Nephron progenitor cell (in vitro differentiated cells): Measurements from ENCODE around the gene TMEM169.

Source experiments
- DNase-seq: peaks from one replicate; pipeline ENCODE4 v3.0.0; 2021
- H3K27ac Mint-ChIP-seq: 2 replicates; pipeline ENCODE4 v1.8.0; 2021; ENCODE audit warnings: mild to moderate bottlenecking, moderate library complexity, mixed read lengths
- H3K27me3 Mint-ChIP-seq: 2 replicates; pipeline ENCODE4 v1.8.0; 2021; ENCODE audit warnings: mild to moderate bottlenecking, low read depth, mixed read lengths; ENCODE audit not compliant: poor library complexity
- H3K36me3 Mint-ChIP-seq: 2 replicates; pipeline ENCODE4 v1.8.0; 2021; ENCODE audit warnings: low read depth, mixed read lengths
- H3K4me1 Mint-ChIP-seq: 2 replicates; pipeline ENCODE4 v1.8.0; 2021; ENCODE audit warnings: mixed read lengths
- H3K4me3 Mint-ChIP-seq: 2 replicates; pipeline ENCODE4 v1.8.0; 2021; ENCODE audit warnings: mild to moderate bottlenecking, moderate library complexity, mixed read lengths
- H3K9me3 Mint-ChIP-seq: 2 replicates; pipeline ENCODE4 v1.8.0; 2021; ENCODE audit warnings: mild to moderate bottlenecking, moderate library complexity, mixed read lengths
- CTCF ChIP-seq: fragments of 200-600 bp; sonication (generic); IDR thresholded peaks from 2 replicates; pipeline ENCODE4 v1.5.0; 2021; ENCODE audit warnings: antibody characterized with exemption

Gene TMEM169

GRCh38 chr2:216052420-216052819, 29.3 kb upstream of the TMEM169 start:
- H3K36me3 Mint-ChIP-seq, result peaks cover 32% of the 10 kb centered on the region
- no peak overlapping the region for H3K4me3 Mint-ChIP-seq
- no peaks in the 10 kb centered on the region for H3K9me3 Mint-ChIP-seq
- H3K27me3 Mint-ChIP-seq, result no peaks in the 10 kb centered on the region
- H3K27ac Mint-ChIP-seq, result no peak overlapping the region
- no peak for DNase-seq
- no peak for TF ChIP-seq CTCF
- H3K4me1 Mint-ChIP-seq, result peaks cover 12% of the 10 kb centered on the region

GRCh38 chr2:216055680-216056079, 26.0 kb upstream of the TMEM169 start:
- no peak for TF ChIP-seq CTCF
- H3K4me1 Mint-ChIP-seq, result peaks cover 20% of the 10 kb centered on the region
- H3K36me3 Mint-ChIP-seq, result peaks cover 34% of the 10 kb centered on the region
- H3K9me3 Mint-ChIP-seq, result no peaks in the 10 kb centered on the region
- H3K27me3 Mint-ChIP-seq, result no peaks in the 10 kb centered on the region
- peak overlapping the region; percentile 15 for H3K27ac Mint-ChIP-seq
- DNase-seq, result no peak
- H3K4me3 Mint-ChIP-seq, result no peak overlapping the region

DNA sequence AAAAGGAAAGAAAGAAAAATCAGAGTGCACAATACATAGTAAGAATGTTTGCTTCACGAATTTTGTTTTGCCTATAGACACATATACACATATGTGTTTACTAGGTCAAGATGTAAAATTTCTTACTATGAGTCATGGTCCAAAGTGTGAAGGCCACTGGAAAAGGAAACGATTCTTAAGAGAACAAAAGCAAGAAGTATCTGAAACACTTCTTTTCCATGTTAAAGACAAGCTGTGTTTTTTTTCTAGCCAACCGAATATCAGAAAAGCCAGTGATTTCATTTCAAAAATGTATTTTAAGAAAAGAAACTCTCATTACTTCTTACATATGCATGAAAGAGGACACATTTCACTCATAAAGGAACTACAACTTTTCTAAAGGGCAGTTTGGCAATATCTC, 25.0 kb upstream of the TMEM169 start:
- Mint-ChIP-seq H3K9me3 (no peaks in the 10 kb centered on the region), H3K4me1 (peaks cover 20% of the 10 kb centered on the region), H3K4me3 (no peak overlapping the region), H3K27ac (no peak overlapping the region), H3K36me3 (peaks cover 36% of the 10 kb centered on the region), H3K27me3 (no peaks in the 10 kb centered on the region)
- no peak for DNase-seq
- TF ChIP-seq CTCF, result no peak

- no peak for TF ChIP-seq CTCF
- Mint-ChIP-seq H3K27ac (peak overlapping the region; percentile 81), H3K4me3 (no peak overlapping the region), H3K27me3 (no peaks in the 10 kb centered on the region), H3K9me3 (no peaks in the 10 kb centered on the region), H3K36me3 (peaks cover 35% of the 10 kb centered on the region), H3K4me1 (peaks cover 20% of the 10 kb centered on the region)
- DNase-seq, result no peak
Measured at GRCh38 chr2:216057688-216058193, 24.0 kb upstream of the TMEM169 start.

GRCh38 chr2:216059233-216059834, 22.4 kb upstream of the TMEM169 start:
- no peak for DNase-seq
- H3K9me3 Mint-ChIP-seq, result no peaks in the 10 kb centered on the region

More at GRCh38 chr2:216059233-216059834, 22.4 kb upstream of the TMEM169 start:
- H3K4me3 Mint-ChIP-seq, result no peak overlapping the region
- no peaks in the 10 kb centered on the region for H3K27me3 Mint-ChIP-seq
- no peak for TF ChIP-seq CTCF
- peaks cover 34% of the 10 kb centered on the region for H3K36me3 Mint-ChIP-seq
- no peak overlapping the region for H3K27ac Mint-ChIP-seq
- peaks cover 20% of the 10 kb centered on the region for H3K4me1 Mint-ChIP-seq
